HepG2 (cell line): ENCODE data around the gene SLC12A5. TPM values are rescaled to one million over a fixed set of nuclear protein-coding genes. Genes with fewer than 3 reads are reported as not detected.

Experiments used
- AGO1 ChIP-seq: fragments of 200-400 bp; formaldehyde crosslinking; IDR thresholded peaks from 2 replicates; pipeline ENCODE4 v1.6.1; 2017; ENCODE audit warnings: mild to moderate bottlenecking, low read depth, low read length, moderate library complexity; ENCODE audit not compliant: poor library complexity, severe bottlenecking
- BRD4 ChIP-seq: sonication (generic); formaldehyde crosslinking; IDR thresholded peaks from 2 replicates; pipeline ENCODE4 v1.4.0; 2020; ENCODE audit warnings: missing genetic modification reagents
- CAMTA2 ChIP-seq: sonication (generic); formaldehyde crosslinking; IDR thresholded peaks from 2 replicates; pipeline ENCODE4 v1.4.0; 2020; ENCODE audit warnings: mild to moderate bottlenecking, missing genetic modification reagents, borderline replicate concordance
- FLYWCH1 ChIP-seq: sonication (generic); formaldehyde crosslinking; IDR thresholded peaks from 2 replicates; pipeline ENCODE4 v1.8.1; 2023; ENCODE audit warnings: mild to moderate bottlenecking, missing genetic modification reagents
- HINFP ChIP-seq: sonication (generic); formaldehyde crosslinking; IDR thresholded peaks from 2 replicates; pipeline ENCODE4 v1.4.0; 2020; ENCODE audit warnings: low read depth, mild to moderate bottlenecking, missing genetic modification reagents
- LCORL ChIP-seq, 2 experiments: fragments of 450-650 bp in 1 of 2; sonication (generic) in 1 of 2; formaldehyde crosslinking in 1 of 2; IDR thresholded peaks; 2 replicates each; pipeline versions ENCODE4 v1.5.0 to v1.6.1; 2017 to 2020; ENCODE audit warnings: antibody characterized with exemption in 1 of 2, missing genetic modification reagents in 1 of 2
- LRRFIP1 ChIP-seq: sonication (generic); formaldehyde crosslinking; conservative IDR thresholded peaks from 2 replicates; pipeline ENCODE4 v1.4.0; 2020; ENCODE audit warnings: missing genetic modification reagents
- MAZ ChIP-seq, 2 experiments: sonication (generic) in 1 of 2; formaldehyde crosslinking in 1 of 2; IDR thresholded peaks; 2 replicates each; pipeline versions ENCODE4 v1.5.0 to v1.6.1; 2012 to 2020; ENCODE audit warnings: low read depth in 2 of 2, mild to moderate bottlenecking in 2 of 2, borderline replicate concordance in 1 of 2, improper control_type of control experiment in 1 of 2, low read length in 1 of 2, missing genetic modification reagents in 1 of 2, moderate library complexity in 1 of 2
- MBD4 ChIP-seq: IDR thresholded peaks from 2 replicates; pipeline ENCODE4 v1.6.1; 2012; ENCODE audit warnings: low read length, inconsistent platforms, borderline replicate concordance
- NFKBIZ ChIP-seq: IDR thresholded peaks from 2 replicates; pipeline ENCODE4 v1.6.1; 2018; ENCODE audit warnings: missing genetic modification reagents, missing compliant biosample characterization
- SOX5 ChIP-seq: IDR thresholded peaks from 2 replicates; pipeline ENCODE4 v1.6.1; 2016; ENCODE audit warnings: borderline replicate concordance
- SRF ChIP-seq: IDR thresholded peaks from 2 replicates; pipeline ENCODE4 v1.6.1; 2011; ENCODE audit warnings: mild to moderate bottlenecking, low read depth, low read length, moderate library complexity
- TCF12 ChIP-seq, 2 experiments: fragments of 450-650 bp in 1 of 2; sonication (generic) in 1 of 2; formaldehyde crosslinking in 1 of 2; IDR thresholded peaks; 2 replicates each; pipeline versions ENCODE4 v1.6.1 to v1.8.0; 2017 to 2022; ENCODE audit warnings: antibody characterized with exemption in 1 of 2, mild to moderate bottlenecking in 1 of 2, missing genetic modification reagents in 1 of 2, moderate library complexity in 1 of 2
- TGIF2 ChIP-seq: IDR thresholded peaks from 2 replicates; pipeline ENCODE4 v1.6.1; 2016; ENCODE audit warnings: control low read depth, missing compliant biosample characterization
- WIZ ChIP-seq: sonication (generic); formaldehyde crosslinking; IDR thresholded peaks from 2 replicates; pipeline ENCODE4 v1.5.1; 2020; ENCODE audit warnings: mild to moderate bottlenecking, missing genetic modification reagents
- ZBTB20 ChIP-seq: sonication (generic); formaldehyde crosslinking; IDR thresholded peaks from 2 replicates; pipeline ENCODE4 v1.8.1; 2023; ENCODE audit warnings: missing genetic modification reagents, low read depth, mild to moderate bottlenecking, borderline replicate concordance
- ZNF484 ChIP-seq: sonication (generic); formaldehyde crosslinking; IDR thresholded peaks from 2 replicates; pipeline ENCODE4 v1.5.1; 2020; ENCODE audit warnings: mild to moderate bottlenecking, low read depth, missing genetic modification reagents, borderline replicate concordance
- ZNF576 ChIP-seq: sonication (generic); formaldehyde crosslinking; IDR thresholded peaks from 2 replicates; pipeline ENCODE4 v1.4.0; 2020; ENCODE audit warnings: mild to moderate bottlenecking, missing genetic modification reagents
- ZNF597 ChIP-seq: sonication (generic); formaldehyde crosslinking; IDR thresholded peaks from 2 replicates; pipeline ENCODE4 v1.5.0; 2020; ENCODE audit warnings: missing genetic modification reagents
- ZNF607 ChIP-seq: sonication (generic); formaldehyde crosslinking; IDR thresholded peaks from 2 replicates; pipeline ENCODE4 v1.5.1; 2020; ENCODE audit warnings: missing genetic modification reagents, mild to moderate bottlenecking, borderline replicate concordance
- ZSCAN21 ChIP-seq: sonication (generic); formaldehyde crosslinking; IDR thresholded peaks from 2 replicates; pipeline ENCODE4 v1.8.0; 2022; ENCODE audit warnings: mild to moderate bottlenecking, missing genetic modification reagents, moderate library complexity, borderline replicate concordance
- ZSCAN31 ChIP-seq: sonication (generic); formaldehyde crosslinking; IDR thresholded peaks from 2 replicates; pipeline ENCODE4 v1.5.0; 2020; ENCODE audit warnings: low read depth, mild to moderate bottlenecking, missing genetic modification reagents
- polyA plus RNA-seq, 8 experiments: library from polyadenylated mRNA; depleted of rRNA in 3 of 8; stranded (reverse) in 7 of 8; unstranded in 1 of 8; fragments of >200 nt; fragmentation: Illumina TruSeq in 4 of 8; extraction: Trizol in 4 of 8; gene quantifications; 2 replicates each; pipeline versions ENCODE4 v1.2.1 to v1.2.3, GENCODE V29; 2011 to 2016; ENCODE audit warnings: low read depth in 4 of 8, missing spikeins in 1 of 8, mixed read lengths in 1 of 8; ENCODE audit not compliant: insufficient read depth in 1 of 8
- total RNA-seq, 5 experiments: library from RNA; depleted of rRNA; stranded (reverse); fragments of >200 nt; fragmentation: Illumina TruSeq; extraction: Trizol; gene quantifications; 2 replicates each; pipeline ENCODE4 v1.2.3, GENCODE V29; 2016; ENCODE audit warnings: low read depth in 1 of 5

The SLC12A5 gene
- total and polyA plus RNA-seq, 2 of the 13 experiments (the other 11 are each of a cell fraction or from before 2014, with no cell fraction given) = 4.3 to 5.4 TPM

GRCh38 chr20:46021361-46022359 is 7.4 kb upstream of the SLC12A5 start (continued):
- TF ChIP-seq ZNF484 (CRISPR knock-in tag) (no peak), BRD4 (CRISPR knock-in tag) (no peak), ZNF607 (CRISPR knock-in tag) (peak; percentile 34; the same call in 1 of the 2 replicates), LRRFIP1 (CRISPR knock-in tag) (no peak), WIZ (CRISPR knock-in tag) (0 out of 2 replicates have a peak, but pooled peaks have one; percentile 67), MAZ (IDR thresholded peaks at IDR 0.05; ENCODE audit: borderline replicate concordance, low read depth, low read length) (peak; percentile 62; the same call in 1 of the 2 replicates), MAZ (CRISPR knock-in tag; IDR thresholded peaks at IDR 0.05; ENCODE audit: low read depth) (peak; percentile 79), ZNF597 (no peak), ZNF576 (no peak), SOX5 (peak; percentile 14; the same call in 1 of the 2 replicates), AGO1 (no peak), ZSCAN31 (CRISPR knock-in tag) (no peak), MBD4 (no peak), SRF (no peak), TCF12 (IDR thresholded peaks at IDR 0.05) (no peak), TCF12 (CRISPR knock-in tag; IDR thresholded peaks at IDR 0.05) (no peak), ZSCAN21 (CRISPR knock-in tag) (0 out of 2 replicates have a peak, but pooled peaks have one; percentile 27), HINFP (CRISPR knock-in tag) (no peak), NFKBIZ (no peak), ZBTB20 (CRISPR knock-in tag) (no peak), LCORL (IDR thresholded peaks at IDR 0.05) (no peak), LCORL (CRISPR knock-in tag; IDR thresholded peaks at IDR 0.05) (no peak; the same call in 1 of the 2 replicates), FLYWCH1 (CRISPR knock-in tag) (no peak), CAMTA2 (CRISPR knock-in tag) (no peak), TGIF2 (no peak)
